IgD-negative memory B cell (primary cell): ENCODE measurements around the gene CNOT11. TPM values are rescaled to one million over a fixed set of nuclear protein-coding genes. Genes with fewer than 3 reads are reported as not detected.
"Not testable (repeated sequence)": the region's sequence is repeated elsewhere in the genome, so short reads cannot be mapped to it uniquely, and the experiment has no call there.

ENCODE experiments used
- H3K27ac Mint-ChIP-seq, 3 donors: one replicate each; pipeline ENCODE4 v1.8.0; 2020 to 2022; ENCODE audit warnings: mild to moderate bottlenecking in 3 of 3, mixed read lengths in 3 of 3, moderate library complexity in 1 of 3
- H3K27me3 Mint-ChIP-seq: one replicate; pipeline ENCODE4 v1.8.0; 2021; ENCODE audit warnings: mixed read lengths
- H3K36me3 Mint-ChIP-seq: one replicate; pipeline ENCODE4 v1.8.0; 2020; ENCODE audit warnings: mild to moderate bottlenecking, mixed read lengths
- H3K4me1 Mint-ChIP-seq, 3 donors: one replicate each; pipeline ENCODE4 v1.8.0; 2020 to 2022; ENCODE audit warnings: mixed read lengths in 3 of 3, mild to moderate bottlenecking in 1 of 3
- H3K4me3 Mint-ChIP-seq, 4 donors: one replicate each; pipeline ENCODE4 v1.8.0; 2020 to 2022; ENCODE audit warnings: mild to moderate bottlenecking in 4 of 4, mixed read lengths in 4 of 4, moderate library complexity in 3 of 4
- H3K9me3 Mint-ChIP-seq, 3 donors: one replicate each; pipeline ENCODE4 v1.8.0; 2020 to 2021; ENCODE audit warnings: mixed read lengths in 3 of 3, mild to moderate bottlenecking in 1 of 3
- polyA plus RNA-seq: library from polyadenylated mRNA; unstranded; fragments of 300-500 nt; fragmentation: Illumina TruSeq; gene quantifications from one replicate; pipeline ENCODE4 v1.2.3, GENCODE V29; 2021

Gene CNOT11
- polyA plus RNA-seq, 1 donor from 2014 or later, result 46.8 TPM

DNA sequence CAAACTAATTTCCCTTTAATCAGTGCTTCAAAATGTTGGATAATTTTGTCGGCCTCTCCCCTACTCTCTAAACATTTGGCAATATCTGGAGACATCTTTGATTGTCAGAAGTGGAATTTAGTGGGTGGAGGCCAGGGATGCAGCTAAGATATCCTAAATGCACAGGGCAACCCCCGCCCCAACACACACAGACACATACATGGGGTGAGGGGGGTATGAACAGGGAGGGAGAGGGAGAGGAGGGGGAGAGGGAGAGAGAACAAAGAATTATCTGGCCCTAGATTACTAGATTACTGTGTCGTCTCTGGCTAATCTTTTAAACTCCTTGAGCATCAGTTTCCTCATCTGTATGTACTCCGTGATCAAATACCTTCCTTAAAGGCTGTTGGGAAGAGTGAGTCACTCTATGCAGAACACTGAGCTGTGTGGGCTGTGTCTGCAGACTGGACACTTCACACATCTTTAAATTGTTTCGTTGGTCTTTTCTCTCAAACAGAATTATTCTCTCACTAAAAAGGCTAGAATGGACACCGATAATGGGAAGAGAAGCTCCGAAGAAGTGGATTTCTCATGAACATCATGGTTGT is 52.9 kb downstream of the CNOT11 start:
- peak overlapping the region; percentile 64 to 85 (median 76) for H3K27ac Mint-ChIP-seq
- no peaks in the 10 kb centered on the region for H3K9me3 Mint-ChIP-seq
- peak overlapping the region; percentile 18 to 98 (median 88) for H3K4me3 Mint-ChIP-seq
- peaks cover 6% of the 10 kb centered on the region for H3K36me3 Mint-ChIP-seq
- no peaks in the 10 kb centered on the region for H3K27me3 Mint-ChIP-seq
- peaks cover 36 to 57% (median 48%) of the 10 kb centered on the region in 3 donors for H3K4me1 Mint-ChIP-seq

DNA sequence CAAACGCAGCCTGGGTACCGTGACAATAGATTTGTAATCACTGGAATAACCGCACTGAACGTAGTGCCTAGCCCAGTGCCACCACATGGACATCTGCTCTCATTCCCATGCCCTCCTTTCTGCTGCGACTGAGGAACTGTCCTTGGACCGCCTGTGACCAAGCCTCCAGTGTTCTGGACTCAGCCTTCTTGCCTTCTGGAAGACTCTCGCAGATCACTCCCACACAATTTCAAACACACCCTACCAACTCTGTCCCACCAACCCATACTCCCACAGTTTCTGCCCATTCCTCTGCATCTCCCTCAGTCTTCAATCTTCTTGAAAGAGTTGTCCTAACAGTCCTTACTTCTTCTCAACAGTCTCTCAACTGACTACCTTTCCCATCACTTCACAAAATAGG is 53.7 kb downstream of the CNOT11 start:
- Mint-ChIP-seq H3K9me3 (no peaks in the 10 kb centered on the region), H3K4me3 (peak overlapping the region; percentile 82 to 98 (median 93)), H3K27ac (peak overlapping the region; percentile 64 to 97 (median 93)), H3K36me3 (peaks cover 6% of the 10 kb centered on the region), H3K27me3 (peaks cover 1% of the 10 kb centered on the region), H3K4me1 (peaks cover 34 to 60% (median 48%) of the 10 kb centered on the region in 3 donors)

DNA sequence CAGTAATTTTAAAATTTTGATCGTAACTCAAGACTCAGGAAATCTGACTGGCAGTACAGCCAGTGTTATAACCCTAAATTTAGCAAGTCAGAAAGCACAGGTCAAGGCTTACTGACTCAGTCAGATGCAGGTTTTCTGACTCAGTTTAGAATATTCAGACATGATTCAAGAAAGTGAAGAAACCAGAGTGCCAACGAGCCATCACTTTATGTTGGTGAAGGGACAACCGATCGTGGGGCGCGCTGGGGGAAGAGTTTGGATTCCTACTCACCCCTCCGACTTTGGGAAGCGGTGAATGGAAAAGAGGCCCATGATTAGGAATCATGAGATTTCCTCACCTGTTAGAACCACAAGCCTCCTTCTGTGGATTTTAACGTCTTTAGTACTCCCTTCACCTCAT is 54.8 kb downstream of the CNOT11 start:
- no peaks in the 10 kb centered on the region for H3K9me3 Mint-ChIP-seq
- H3K27ac Mint-ChIP-seq, result peak overlapping the region; percentile 64 to 97 (median 93)
- H3K36me3 Mint-ChIP-seq, result peaks cover 4% of the 10 kb centered on the region
- peaks cover 1% of the 10 kb centered on the region for H3K27me3 Mint-ChIP-seq
- H3K4me1 Mint-ChIP-seq, result peaks cover 39 to 56% (median 50%) of the 10 kb centered on the region in 3 donors
- H3K4me3 Mint-ChIP-seq, result peak overlapping the region; percentile 82 to 98 (median 93)

DNA sequence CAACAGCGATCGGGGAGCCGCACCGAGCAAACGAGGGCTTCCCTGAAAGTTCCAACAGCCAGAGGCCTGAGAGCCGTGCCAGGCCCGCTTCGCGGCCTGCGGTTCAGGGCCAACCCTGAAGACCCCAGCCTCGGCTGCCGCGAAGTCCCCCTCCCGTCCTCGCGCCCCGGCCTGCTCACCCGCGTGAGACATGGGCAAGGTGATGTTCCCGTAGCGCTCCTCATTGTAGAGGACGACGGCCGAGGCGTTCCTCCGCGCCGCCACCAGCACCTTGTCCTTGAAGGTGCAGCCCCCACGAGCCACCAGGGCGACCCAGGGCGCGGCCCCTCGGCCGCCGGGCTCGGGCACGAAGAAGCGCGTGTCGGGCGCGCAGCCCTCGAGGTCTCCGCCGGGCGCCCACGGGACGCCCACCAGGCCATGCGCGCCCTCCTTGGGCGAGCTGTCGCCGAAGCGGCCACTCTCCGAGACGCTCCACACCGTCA is 55.3 kb downstream of the CNOT11 start:
- peak overlapping the region; percentile 82 to 98 (median 93) for H3K4me3 Mint-ChIP-seq
- peaks cover 1% of the 10 kb centered on the region for H3K27me3 Mint-ChIP-seq
- H3K4me1 Mint-ChIP-seq, result peaks cover 40 to 53% (median 48%) of the 10 kb centered on the region in 3 donors
- H3K9me3 Mint-ChIP-seq, result no peaks in the 10 kb centered on the region
- H3K36me3 Mint-ChIP-seq, result peaks cover 2% of the 10 kb centered on the region
- H3K27ac Mint-ChIP-seq, result peak overlapping the region; percentile 64 to 97 (median 93)

DNA sequence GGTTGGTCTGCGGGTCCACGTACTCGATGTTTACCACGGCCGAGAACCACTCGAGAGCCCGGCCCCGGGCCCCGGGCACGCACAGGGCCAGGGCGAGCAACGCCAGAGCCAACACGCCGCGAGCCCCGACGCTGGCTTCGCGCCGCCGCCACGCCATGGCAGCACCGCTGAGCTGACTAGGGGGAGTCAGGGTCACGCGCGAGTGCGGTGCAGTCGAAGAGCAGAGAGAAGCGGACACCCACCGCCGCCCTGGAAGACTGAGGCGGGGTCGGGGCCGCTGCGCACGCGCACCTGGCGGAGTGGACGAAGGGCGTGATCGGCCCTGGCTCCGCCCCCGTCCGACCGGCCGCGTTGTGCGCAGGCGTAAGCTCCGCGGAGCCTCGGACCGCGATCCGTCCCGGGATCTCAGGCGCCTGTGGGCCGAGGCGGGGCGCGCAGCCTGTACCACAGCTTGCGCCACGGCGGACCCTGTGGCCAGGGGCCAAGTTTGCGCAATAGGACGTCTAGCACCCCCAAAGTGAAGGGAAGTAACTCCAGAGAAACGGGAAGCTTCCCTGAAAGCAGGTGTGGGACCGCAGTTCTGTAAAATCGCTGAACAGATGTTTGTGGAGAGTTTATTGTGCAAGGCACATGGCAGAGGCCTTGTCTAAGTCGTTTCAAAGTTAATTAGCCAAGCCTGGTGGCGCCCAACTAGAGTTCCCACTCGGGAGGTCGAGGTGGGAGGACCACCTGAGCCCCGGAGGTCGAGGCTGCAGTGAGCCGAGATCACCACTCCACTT is 55.9 kb downstream of the CNOT11 start, which contains the start of gene RNF149:
RNF149 (minus strand) TSS at position 270 of the 779 bp plus-strand sequence; CDS start at position 157, 113 bp downstream.
- Mint-ChIP-seq H3K36me3 (peaks cover 2% of the 10 kb centered on the region), H3K27ac (peak within 1 kb of the TSS; percentile 64 to 97 (median 93)), H3K4me1 (peaks cover 40 to 53% (median 48%) of the 10 kb centered on the region in 3 donors), H3K4me3 (peak within 1 kb of the TSS; percentile 82 to 98 (median 93)), H3K27me3 (peaks cover 1% of the 10 kb centered on the region), H3K9me3 (no peaks in the 10 kb centered on the region)

DNA sequence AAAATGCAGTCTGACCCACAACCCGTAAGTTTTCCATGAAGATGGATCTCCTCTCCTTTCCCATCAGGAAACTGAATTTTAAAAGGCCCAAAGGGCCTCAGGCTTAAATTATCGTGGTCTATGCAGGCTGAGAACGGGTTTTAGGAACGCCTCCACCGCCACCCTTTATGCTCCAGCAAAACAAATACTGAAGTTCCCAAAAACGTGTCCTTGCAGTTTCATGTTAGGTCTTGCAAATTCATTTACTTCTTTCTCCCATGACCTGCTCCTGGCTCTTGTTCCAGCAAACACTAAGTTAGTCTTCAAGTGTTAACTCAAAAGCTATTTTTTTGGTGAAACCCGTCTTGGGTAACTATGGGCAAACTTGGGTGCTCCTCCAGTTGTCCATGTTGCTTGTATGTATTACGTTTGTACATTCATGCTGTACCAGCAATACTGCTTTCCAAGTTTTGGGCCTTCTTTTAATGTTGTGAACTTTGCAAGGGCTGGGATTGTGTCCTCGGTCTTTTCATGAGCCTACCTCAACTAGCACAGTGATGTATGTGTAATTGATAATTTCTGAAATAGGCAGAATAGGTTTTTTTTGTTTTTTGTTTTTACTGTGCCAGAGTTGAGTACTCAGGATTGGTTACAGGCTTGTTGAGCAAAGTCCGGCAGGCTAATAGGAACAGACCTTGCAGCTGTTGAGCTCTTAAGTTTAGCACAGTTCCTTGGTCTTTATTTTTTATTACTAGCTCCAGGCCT is 57.6 kb downstream of the CNOT11 start:
- H3K4me3 Mint-ChIP-seq, result peak overlapping the region; percentile 46 to 83 (median 74)
- peaks cover 36 to 42% (median 38%) of the 10 kb centered on the region in 3 donors for H3K4me1 Mint-ChIP-seq
- peak overlapping the region in 2 of 3 donors; percentile 88 to 93 for H3K27ac Mint-ChIP-seq
- peaks cover 2% of the 10 kb centered on the region for H3K36me3 Mint-ChIP-seq
- H3K27me3 Mint-ChIP-seq, result peaks cover 1% of the 10 kb centered on the region
- no peaks in the 10 kb centered on the region for H3K9me3 Mint-ChIP-seq

DNA sequence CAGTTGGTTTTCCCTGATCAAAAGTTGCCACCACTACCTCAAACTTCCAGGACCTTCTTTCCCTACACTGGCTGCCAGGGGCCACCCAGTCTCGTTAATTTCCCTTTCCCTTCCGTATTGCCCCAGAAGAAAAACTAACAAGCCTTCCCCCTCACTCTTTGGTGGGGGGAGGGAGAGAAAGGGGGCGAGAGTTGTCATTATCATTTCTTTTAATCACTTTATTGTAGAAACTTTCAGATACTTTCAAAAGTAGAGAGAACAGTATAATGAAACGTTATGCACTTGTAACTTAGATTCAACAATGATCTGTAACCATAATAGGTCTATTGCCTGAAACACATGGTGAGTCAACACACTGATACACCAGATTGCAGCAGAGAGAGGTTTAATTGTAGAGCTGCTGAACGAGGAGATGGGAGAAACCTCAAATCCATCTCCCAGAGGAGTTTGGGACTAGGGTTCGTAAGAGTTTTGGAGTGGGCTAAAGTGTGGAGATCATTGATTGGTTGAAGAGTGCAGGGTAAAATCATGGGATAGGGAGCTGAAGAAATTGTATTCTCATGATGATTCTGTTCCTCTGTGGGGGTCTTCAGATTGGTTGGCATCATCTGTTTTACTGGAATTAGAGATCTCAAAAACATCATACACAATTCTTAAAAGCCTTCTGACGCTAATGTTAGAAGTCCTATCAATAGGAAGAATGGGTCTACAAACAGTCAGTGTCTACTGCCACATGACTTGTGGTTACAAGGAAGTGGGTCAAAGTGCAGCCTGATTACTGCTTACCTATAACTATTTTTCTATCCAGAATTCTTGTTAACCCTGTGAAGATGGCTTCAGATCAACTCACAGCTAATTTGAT is 58.4 kb downstream of the CNOT11 start:
- H3K27me3 Mint-ChIP-seq, result peaks cover 1% of the 10 kb centered on the region
- H3K4me1 Mint-ChIP-seq, result peaks cover 29 to 34% (median 31%) of the 10 kb centered on the region in 3 donors
- H3K36me3 Mint-ChIP-seq, result peaks cover 2% of the 10 kb centered on the region
- peak overlapping the region; percentile 72 to 93 (median 88) for H3K27ac Mint-ChIP-seq
- H3K4me3 Mint-ChIP-seq, result peak overlapping the region; percentile 26 to 84 (median 78)
- no peaks in the 10 kb centered on the region for H3K9me3 Mint-ChIP-seq

DNA sequence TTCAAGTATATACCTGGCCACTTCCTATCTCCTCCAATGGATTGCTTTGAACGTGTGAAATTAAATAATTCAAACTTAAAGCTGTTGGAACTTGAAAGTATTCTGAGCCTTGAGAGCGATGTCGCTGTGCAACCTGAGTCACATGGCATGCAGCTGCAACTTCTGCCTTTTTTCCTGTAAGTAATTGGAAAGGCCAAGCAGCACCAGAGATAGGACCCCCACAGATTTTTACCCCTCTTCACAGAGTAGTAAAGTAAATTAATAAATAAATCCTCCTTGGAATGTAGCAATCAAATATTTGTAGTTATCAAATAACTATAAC is 59.0 kb downstream of the CNOT11 start:
- H3K27me3 Mint-ChIP-seq, result peaks cover 1% of the 10 kb centered on the region
- H3K4me3 Mint-ChIP-seq, result peak overlapping the region; percentile 26 to 84 (median 78)
- H3K9me3 Mint-ChIP-seq, result no peaks in the 10 kb centered on the region
- peaks cover 23 to 28% (median 28%) of the 10 kb centered on the region in 3 donors for H3K4me1 Mint-ChIP-seq
- peak overlapping the region; percentile 59 to 93 (median 72) for H3K27ac Mint-ChIP-seq
- peaks cover under 1% of the 10 kb centered on the region for H3K36me3 Mint-ChIP-seq

DNA sequence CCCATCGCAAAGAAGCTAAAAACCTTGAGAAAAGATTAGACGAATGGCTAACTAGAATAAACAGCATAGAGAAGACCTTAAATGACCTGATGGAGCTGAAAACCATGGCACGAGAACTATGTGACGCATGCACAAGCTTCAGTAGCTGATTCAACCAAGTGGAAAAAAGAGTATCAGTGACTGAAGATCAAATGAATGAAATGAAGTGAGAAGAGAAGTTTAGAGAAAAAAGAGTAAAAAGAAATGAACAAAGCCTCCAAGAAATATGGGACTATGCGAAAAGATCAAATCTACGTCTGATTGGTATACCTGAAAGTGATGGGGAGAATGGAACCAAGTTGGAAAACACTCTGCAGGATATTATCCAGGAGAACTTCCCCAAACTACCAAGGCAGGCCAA is 63.9 kb downstream of the CNOT11 start:
- H3K36me3 Mint-ChIP-seq, H3K27me3 Mint-ChIP-seq, H3K4me3 Mint-ChIP-seq, H3K9me3 Mint-ChIP-seq, H3K27ac Mint-ChIP-seq: not testable (repeated sequence)
- H3K4me1 Mint-ChIP-seq, result peaks cover 7 to 14% (median 9%) of the 10 kb centered on the region in 3 donors

Other genes starting within 250 kb of the CNOT11 start
- 0.78 TPM for gene TBC1D8, start 101.5 kb upstream of the CNOT11 start, polyA plus RNA-seq
- 30.3 TPM for gene RNF149, start 55.8 kb downstream of the CNOT11 start, polyA plus RNA-seq
- gene CREG2, start 134.6 kb downstream of the CNOT11 start, polyA plus RNA-seq, result 0.06 TPM
- not detected for gene RFX8, start 222.2 kb downstream of the CNOT11 start, polyA plus RNA-seq